B cell (primary cell): Measurements from ENCODE around the gene C4orf17.

Experiments used
- EZH2 ChIP-seq: IDR thresholded peaks from 2 replicates; pipeline ENCODE4 v1.6.1; 2012; ENCODE audit warnings: borderline replicate concordance, low read depth, mild to moderate bottlenecking, moderate library complexity, low read length; ENCODE audit not compliant: insufficient read depth, poor library complexity, severe bottlenecking
- TF ChIP-seq, protein P1 (sequence below): fragments of 200-600 bp; IDR thresholded peaks from one replicate; pipeline ENCODE4 v1.8.0; 2022; ENCODE audit warnings: antibody characterized with exemption, mild to moderate bottlenecking

DNA sequence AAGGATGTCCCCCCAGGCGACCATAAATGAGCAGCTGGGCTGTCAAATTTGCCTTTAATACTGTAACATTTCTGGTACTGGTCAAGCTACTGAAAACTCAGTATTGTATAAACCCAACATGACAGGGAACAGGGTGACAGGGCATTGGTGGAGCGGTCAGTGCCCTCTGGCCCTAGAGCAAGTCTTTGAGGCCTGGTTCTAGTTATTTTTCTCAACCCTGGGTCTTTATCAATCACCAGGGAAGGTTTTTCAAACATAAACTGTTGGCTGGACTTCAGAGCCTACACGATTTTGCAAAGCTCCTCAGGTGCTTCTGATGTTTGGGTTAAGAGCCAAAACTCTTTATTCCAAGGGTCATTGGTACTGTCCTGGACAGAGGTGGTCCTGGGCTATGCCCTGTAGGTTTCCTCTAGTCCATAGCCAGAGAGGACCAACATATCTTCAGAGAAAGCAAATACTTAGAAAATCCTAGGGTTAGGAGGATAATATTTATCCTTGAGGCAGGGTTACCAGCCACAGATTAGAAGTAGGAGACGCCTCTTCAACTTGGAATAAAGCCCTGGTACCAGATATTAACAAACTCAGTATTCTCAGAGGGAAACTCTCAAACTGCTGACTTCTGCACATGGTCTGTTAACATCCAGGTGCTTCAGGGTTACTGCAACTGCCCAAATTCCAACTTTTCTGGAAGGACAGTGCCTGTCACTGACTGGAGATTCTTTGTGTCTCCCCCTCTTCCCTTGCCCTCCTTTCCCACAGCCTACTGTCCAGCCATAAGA lies 49.0 kb upstream of the C4orf17 start:
- TF ChIP-seq, protein P1, sequence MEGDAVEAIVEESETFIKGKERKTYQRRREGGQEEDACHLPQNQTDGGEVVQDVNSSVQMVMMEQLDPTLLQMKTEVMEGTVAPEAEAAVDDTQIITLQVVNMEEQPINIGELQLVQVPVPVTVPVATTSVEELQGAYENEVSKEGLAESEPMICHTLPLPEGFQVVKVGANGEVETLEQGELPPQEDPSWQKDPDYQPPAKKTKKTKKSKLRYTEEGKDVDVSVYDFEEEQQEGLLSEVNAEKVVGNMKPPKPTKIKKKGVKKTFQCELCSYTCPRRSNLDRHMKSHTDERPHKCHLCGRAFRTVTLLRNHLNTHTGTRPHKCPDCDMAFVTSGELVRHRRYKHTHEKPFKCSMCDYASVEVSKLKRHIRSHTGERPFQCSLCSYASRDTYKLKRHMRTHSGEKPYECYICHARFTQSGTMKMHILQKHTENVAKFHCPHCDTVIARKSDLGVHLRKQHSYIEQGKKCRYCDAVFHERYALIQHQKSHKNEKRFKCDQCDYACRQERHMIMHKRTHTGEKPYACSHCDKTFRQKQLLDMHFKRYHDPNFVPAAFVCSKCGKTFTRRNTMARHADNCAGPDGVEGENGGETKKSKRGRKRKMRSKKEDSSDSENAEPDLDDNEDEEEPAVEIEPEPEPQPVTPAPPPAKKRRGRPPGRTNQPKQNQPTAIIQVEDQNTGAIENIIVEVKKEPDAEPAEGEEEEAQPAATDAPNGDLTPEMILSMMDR = no peak
- no peak for TF ChIP-seq EZH2
